Tibial nerve (tissue), 4 donors: ENCODE results near the gene PHACTR1. TPM values are rescaled to one million over a fixed set of nuclear protein-coding genes. Genes with fewer than 3 reads are reported as not detected.

Source experiments
- DNase-seq, 2 donors: peaks; one replicate each; pipeline ENCODE4 v3.0.0-alpha.2; 2019; ENCODE audit warnings: low spot score in 2 of 2
- H3K27ac ChIP-seq, 4 donors: fragments of 200-600 bp; sonication (generic) in 3 of 4; one replicate each; pipeline ENCODE4 v1.5.1; 2017 to 2019; ENCODE audit warnings: mild to moderate bottlenecking in 1 of 4
- H3K27me3 ChIP-seq, 2 donors: fragments of 200-600 bp; sonication (generic) in 1 of 2; one replicate each; pipeline versions ENCODE4 v1.5.1 to v1.6.0; 2017 to 2019
- H3K36me3 ChIP-seq, 3 donors: fragments of 200-600 bp; sonication (generic); one replicate each; pipeline ENCODE4 v1.5.1; 2018 to 2019
- H3K4me1 ChIP-seq, 4 donors: fragments of 200-600 bp; sonication (generic) in 3 of 4; one replicate each; pipeline ENCODE4 v1.5.1; 2017 to 2019
- H3K4me3 ChIP-seq, 4 donors: fragments of 200-600 bp; sonication (generic) in 3 of 4; one replicate each; pipeline ENCODE4 v1.5.1; 2017 to 2019; ENCODE audit warnings: mild to moderate bottlenecking in 1 of 4, moderate library complexity in 1 of 4
- H3K9me3 ChIP-seq, 4 donors: fragments of 200-600 bp; sonication (generic) in 3 of 4; one replicate each; pipeline ENCODE4 v1.5.1; 2017 to 2019
- EP300 ChIP-seq, 2 donors: sonication (generic); formaldehyde crosslinking; IDR thresholded peaks; one replicate each; pipeline ENCODE4 v1.6.1; 2017; ENCODE audit warnings: antibody characterized with exemption in 2 of 2, mild to moderate bottlenecking in 1 of 2
- POLR2A ChIP-seq, 2 donors: fragments of 450-650 bp; IDR thresholded peaks; one replicate each; pipeline ENCODE4 v1.6.1; 2017; ENCODE audit warnings: antibody characterized with exemption in 2 of 2, mild to moderate bottlenecking in 2 of 2, moderate library complexity in 2 of 2
- WGBS, 2 donors: methylation state at CpG; one replicate each; pipeline ENCODE4 v1.1.5; 2018; 5-methylcytosine and 5-hydroxymethylcytosine counted together
- total RNA-seq, 4 donors: library from RNA; depleted of rRNA; stranded (reverse); fragments of >200 nt; gene quantifications; one replicate each; pipeline ENCODE4 v1.1.0, GENCODE V29; 2016
- TF ChIP-seq, protein P1 (sequence below), 5 experiments: fragments of 200-600 bp in 3 of 5; fragments of 450-650 bp in 2 of 5; sonication (generic) in 3 of 5; IDR thresholded peaks; one replicate each; pipeline ENCODE4 v1.5.1; 2016 to 2019; ENCODE audit warnings: antibody characterized with exemption in 5 of 5, mild to moderate bottlenecking in 3 of 5, moderate library complexity in 2 of 5

Gene PHACTR1
- total RNA-seq, 4 donors from 2014 or later, result 1.5 to 2.7 (median 1.6) TPM

- no peak overlapping the region for H3K4me3 ChIP-seq
- no peak for DNase-seq
- WGBS, 2 donors, result 0 to 6% methylated on average over 1 of the region's 1 CpG
- H3K36me3 ChIP-seq, result no peaks in the 10 kb centered on the region
- TF ChIP-seq EP300 (IDR thresholded peaks at IDR 0.05), result no peak
- H3K4me1 ChIP-seq, result no peaks in the 10 kb centered on the region
- no peaks in the 10 kb centered on the region for H3K27me3 ChIP-seq
- H3K27ac ChIP-seq, result no peak overlapping the region
- no peaks in the 10 kb centered on the region for H3K9me3 ChIP-seq
These were observed 317.7 kb downstream of the PHACTR1 start for GRCh38 chr6:13034316-13034715.

DNA sequence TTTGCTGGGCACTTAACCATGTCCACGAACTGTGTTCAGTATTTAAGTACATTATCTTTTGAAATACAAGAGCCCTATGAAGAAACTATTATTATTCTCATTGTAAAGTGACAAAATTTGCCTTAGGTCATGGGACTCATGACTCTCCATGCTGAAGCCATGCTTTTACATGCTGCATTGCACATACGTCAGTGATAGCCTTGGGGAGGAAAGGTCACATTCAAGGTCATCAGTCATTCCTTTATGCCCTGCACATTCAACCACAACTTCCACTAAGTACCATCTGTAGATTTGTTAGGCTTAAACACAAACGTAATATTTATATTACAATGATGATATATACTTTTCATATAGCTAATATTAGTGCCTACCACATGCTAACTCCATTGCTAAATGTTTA, 319.0 kb downstream of the PHACTR1 start:
- Histone ChIP-seq H3K4me1 (no peaks in the 10 kb centered on the region), H3K27ac (no peak overlapping the region), H3K4me3 (no peak overlapping the region), H3K36me3 (no peaks in the 10 kb centered on the region), H3K9me3 (no peaks in the 10 kb centered on the region), H3K27me3 (no peaks in the 10 kb centered on the region)
- DNase-seq, result no peak
- TF ChIP-seq POLR2A (IDR thresholded peaks at IDR 0.05), result no peak
- TF ChIP-seq, protein P1, sequence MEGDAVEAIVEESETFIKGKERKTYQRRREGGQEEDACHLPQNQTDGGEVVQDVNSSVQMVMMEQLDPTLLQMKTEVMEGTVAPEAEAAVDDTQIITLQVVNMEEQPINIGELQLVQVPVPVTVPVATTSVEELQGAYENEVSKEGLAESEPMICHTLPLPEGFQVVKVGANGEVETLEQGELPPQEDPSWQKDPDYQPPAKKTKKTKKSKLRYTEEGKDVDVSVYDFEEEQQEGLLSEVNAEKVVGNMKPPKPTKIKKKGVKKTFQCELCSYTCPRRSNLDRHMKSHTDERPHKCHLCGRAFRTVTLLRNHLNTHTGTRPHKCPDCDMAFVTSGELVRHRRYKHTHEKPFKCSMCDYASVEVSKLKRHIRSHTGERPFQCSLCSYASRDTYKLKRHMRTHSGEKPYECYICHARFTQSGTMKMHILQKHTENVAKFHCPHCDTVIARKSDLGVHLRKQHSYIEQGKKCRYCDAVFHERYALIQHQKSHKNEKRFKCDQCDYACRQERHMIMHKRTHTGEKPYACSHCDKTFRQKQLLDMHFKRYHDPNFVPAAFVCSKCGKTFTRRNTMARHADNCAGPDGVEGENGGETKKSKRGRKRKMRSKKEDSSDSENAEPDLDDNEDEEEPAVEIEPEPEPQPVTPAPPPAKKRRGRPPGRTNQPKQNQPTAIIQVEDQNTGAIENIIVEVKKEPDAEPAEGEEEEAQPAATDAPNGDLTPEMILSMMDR (IDR thresholded peaks at IDR 0.05), result no peak
- TF ChIP-seq EP300 (IDR thresholded peaks at IDR 0.05), result no peak
- WGBS, 2 donors, result 60 to 64% methylated on average over 3 of the region's 3 CpGs

- Histone ChIP-seq H3K4me1 (no peaks in the 10 kb centered on the region), H3K36me3 (no peaks in the 10 kb centered on the region), H3K9me3 (no peaks in the 10 kb centered on the region), H3K27ac (no peak overlapping the region), H3K4me3 (no peak overlapping the region), H3K27me3 (no peaks in the 10 kb centered on the region)
- no peak for DNase-seq
- TF ChIP-seq EP300 (IDR thresholded peaks at IDR 0.05) (no peak), POLR2A (IDR thresholded peaks at IDR 0.05) (no peak)
- TF ChIP-seq, protein P1 (IDR thresholded peaks at IDR 0.05), result no peak
These were observed 321.7 kb downstream of the PHACTR1 start for GRCh38 chr6:13038315-13038714.

DNA sequence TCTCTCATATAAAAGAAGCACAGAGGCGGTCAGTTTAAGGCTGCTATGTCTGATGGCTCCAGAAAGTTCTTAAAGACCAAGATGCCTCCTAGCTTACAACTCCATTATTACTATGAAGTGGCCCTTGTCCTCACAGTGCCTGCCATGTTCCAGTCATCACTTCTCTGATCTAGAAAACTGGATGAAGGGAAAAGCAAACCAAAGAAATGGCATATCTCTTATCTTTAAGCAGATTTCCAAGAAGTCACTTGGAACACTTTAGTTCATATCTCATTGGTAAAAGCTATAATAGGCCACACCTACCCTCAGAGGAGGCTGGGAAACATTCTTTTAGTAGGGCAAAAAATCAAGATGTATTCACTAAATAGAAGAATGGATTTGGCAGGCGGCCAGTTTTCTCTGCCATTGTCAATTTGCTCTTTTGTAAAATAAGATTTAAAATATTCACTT, 322.2 kb downstream of the PHACTR1 start:
- Histone ChIP-seq H3K27ac (no peak overlapping the region), H3K36me3 (no peaks in the 10 kb centered on the region), H3K27me3 (no peaks in the 10 kb centered on the region), H3K9me3 (no peaks in the 10 kb centered on the region), H3K4me1 (no peaks in the 10 kb centered on the region), H3K4me3 (no peak overlapping the region)
- TF ChIP-seq POLR2A (IDR thresholded peaks at IDR 0.05) (no peak), EP300 (IDR thresholded peaks at IDR 0.05) (no peak)
- TF ChIP-seq, protein P1 (IDR thresholded peaks at IDR 0.05), result no peak
- WGBS, 2 donors, result 76 to 86% methylated on average over 2 of the region's 2 CpGs
- peak in 1 of 2 donors; percentile 27 for DNase-seq

DNA sequence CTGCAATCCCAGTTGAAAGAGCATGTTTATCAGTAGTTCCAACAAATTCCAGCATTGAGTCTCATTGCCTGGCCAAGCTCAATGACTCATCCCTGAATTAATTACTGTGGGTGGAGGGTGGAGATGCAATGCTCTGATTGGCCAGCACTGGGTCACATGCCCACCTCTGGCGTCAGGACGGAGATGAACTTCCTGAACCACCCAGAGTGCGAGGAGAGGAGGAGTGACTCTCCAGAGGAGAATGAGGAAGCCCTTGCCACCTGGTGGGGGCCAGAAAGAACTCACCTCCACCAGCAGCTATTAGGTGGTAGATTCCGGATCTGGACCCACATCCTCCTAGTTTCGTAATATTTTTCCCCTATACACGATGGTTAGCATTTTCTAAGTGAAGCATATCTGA, 327.8 kb downstream of the PHACTR1 start:
- Histone ChIP-seq H3K27me3 (no peaks in the 10 kb centered on the region), H3K36me3 (no peaks in the 10 kb centered on the region), H3K4me1 (no peaks in the 10 kb centered on the region), H3K4me3 (no peak overlapping the region), H3K27ac (no peak overlapping the region), H3K9me3 (no peaks in the 10 kb centered on the region)
- 77 to 83% methylated on average over 6 of the region's 6 CpGs for WGBS, 2 donors
- TF ChIP-seq POLR2A (IDR thresholded peaks at IDR 0.05) (no peak), EP300 (IDR thresholded peaks at IDR 0.05) (no peak)
- TF ChIP-seq, protein P1 (IDR thresholded peaks at IDR 0.05), result no peak
- DNase-seq, result no peak

GRCh38 chr6:13044896-13045295, 328.3 kb downstream of the PHACTR1 start:
- Histone ChIP-seq H3K4me1 (no peaks in the 10 kb centered on the region), H3K4me3 (no peak overlapping the region), H3K9me3 (no peaks in the 10 kb centered on the region), H3K27me3 (no peaks in the 10 kb centered on the region), H3K36me3 (no peaks in the 10 kb centered on the region), H3K27ac (no peak overlapping the region)
- no peak for DNase-seq
- TF ChIP-seq EP300 (IDR thresholded peaks at IDR 0.05) (no peak), POLR2A (IDR thresholded peaks at IDR 0.05) (no peak)
- TF ChIP-seq, protein P1 (IDR thresholded peaks at IDR 0.05), result no peak
- WGBS, 2 donors, result 40 to 70% methylated on average over 4 of the region's 4 CpGs
